Stimulated activated CD4-positive, alpha-beta T cell treated with anti-CD3 and anti-CD28 coated beads, Interleukin-1b, Interleukin-23, amount 100 ng/mL, for 24 hours (primary cell): Measurements from ENCODE around the gene KCTD19.

ENCODE experiments used
- DNase-seq, 4 experiments: peaks; one replicate each; pipeline ENCODE4 v3.0.0-alpha.2; 2020; ENCODE audit warnings: low read depth in 4 of 4, low spot score in 1 of 4

KCTD19 gene

DNA sequence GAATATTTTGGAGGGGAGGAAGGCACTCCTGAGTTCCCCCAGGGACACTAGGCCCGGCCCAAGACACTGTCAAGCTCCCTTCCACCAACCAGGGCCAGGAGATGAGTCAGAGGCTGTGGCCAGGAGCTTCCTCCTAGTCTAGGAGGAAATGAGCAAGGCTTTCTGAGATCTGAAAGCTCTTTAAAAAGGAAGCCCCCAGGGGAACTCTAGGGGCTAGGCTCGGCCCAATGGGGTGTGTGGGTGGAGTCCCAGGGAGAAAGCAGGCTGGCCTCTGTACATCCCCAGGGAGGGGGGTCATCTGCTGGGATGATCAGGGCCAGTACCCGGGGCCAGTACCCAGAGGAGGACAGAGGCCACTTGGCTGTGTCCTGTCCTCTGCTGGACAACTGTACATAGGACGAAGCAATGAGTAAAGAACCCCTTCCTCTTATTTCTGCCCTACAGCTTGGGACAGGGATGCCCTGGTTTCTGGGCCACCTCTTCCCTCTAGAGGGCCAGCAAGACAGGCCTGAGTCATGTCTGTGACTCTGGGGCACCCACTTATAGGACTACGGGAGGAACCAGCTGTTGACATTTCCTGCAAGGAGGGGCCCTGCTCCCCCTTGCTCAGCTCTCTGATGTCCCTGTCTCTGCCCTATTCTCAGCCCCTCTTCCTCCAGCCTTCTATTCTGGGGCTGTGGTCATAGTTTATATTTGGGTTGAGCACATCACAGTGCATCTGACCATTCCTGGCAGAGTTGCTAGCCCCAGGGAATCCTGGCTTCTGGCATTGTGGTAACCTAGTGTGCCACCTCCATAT is 82.0 kb downstream of the KCTD19 start:
- peak in 3 of 4 experiments; percentile 44 to 70 (median 60) for DNase-seq

DNA sequence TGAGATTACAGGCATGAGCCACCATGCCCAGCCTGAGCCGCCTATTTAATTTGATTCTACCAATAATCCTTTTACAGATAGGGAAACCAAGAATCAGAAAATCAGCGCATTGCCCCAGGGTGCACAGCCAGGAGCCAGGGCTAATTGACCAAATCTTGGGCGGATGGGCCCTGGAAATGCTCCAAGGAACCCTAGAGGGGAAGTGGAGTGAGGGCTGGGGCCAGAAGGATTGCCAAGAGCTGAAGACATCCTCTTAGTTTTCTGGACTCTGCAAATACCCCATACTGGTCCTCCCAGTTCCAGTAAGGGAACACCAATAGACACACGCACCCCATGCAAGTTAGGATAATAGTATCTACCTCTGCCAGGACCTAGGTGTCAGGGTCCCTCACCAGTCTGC is 83.1 kb downstream of the KCTD19 start:
- DNase-seq, result no peak

- no peak for DNase-seq
These were observed 84.3 kb downstream of the KCTD19 start for GRCh38 chr16:67242138-67242730.

GRCh38 chr16:67241008-67241900 is 85.3 kb downstream of the KCTD19 start:
- no peak for DNase-seq

DNA sequence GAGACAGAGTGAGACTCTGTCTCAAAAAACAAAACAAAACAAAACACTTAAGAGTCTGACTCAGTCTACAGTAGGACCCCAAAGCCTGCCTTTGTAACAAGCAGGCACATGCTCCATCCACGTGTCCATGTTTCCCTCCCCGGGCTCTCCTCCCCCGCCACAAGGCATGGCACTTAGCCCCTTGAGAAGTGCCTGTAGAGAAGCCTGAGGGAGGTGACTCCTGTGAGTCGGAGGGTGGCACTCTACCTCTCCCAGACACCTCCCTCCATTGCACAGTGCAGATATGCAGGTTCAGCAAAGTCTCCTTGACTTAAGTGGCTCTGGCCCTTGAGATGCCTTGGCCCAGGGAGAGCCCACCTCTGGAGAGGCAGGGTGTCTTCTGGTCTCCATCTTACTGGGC is 86.0 kb downstream of the KCTD19 start:
- DNase-seq, result no peak
